ENCODE results near the gene ERMP1.

The ERMP1 gene

DNA sequence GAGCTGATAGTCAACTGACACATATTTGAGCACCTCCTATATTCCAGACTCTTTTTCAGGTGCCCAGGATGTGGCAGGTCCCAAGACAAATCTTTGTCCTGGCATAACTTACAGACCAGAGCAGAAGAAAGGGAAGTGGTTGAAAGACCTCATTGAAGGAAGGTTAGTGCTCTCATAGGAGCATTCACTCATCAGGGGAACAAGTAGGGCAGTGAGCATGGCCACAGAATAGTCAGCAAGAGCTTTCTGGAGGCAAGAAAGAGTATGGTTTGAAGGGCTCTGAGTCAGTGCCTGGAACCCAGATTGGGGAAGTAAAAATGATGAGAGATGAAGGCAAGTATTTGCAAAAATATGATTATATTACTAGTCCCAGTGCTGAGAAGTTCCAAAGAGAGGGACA, 25.0 kb upstream of the ERMP1 start:
- DNase-seq (ENCODE audit: extremely low read depth in 1 of 2, low read depth in 1 of 2): no peak

DNA sequence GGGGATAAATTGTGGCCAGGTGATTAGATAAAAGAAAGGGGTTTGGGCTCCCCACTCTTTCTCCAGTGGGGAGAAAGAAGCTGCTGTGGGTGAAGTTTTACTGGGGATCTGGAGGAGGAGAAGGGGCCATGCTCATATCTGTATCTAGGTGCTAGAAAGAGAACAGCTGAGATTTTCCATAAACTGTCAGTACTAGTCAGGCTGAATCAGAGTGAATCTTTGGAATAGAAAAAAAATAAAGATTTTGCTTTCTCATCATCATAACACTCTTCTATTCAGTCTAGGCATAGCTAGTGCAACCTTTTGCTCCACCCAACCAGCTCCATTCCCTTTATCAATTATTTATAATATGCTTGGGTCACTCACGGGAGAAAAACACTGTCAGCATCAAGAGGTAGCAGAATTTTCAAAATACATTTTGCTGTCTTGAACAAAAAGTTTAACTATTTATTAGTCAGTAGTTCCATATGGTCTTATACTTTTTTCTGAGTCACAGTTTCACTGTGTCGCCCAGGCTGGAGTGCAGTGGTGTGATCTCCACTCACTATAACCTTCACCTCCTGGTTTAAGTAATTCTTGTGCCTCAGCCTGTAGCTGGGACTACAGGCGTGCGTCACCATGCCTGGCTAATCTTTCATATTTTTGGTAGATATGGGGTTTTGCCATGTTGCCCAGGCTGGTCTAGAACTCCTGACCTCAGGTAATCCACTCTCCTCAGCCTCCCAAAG, 21.3 kb upstream of the ERMP1 start:
- DNase-seq (ENCODE audit: extremely low read depth in 1 of 2, low read depth in 1 of 2): no peak

DNA sequence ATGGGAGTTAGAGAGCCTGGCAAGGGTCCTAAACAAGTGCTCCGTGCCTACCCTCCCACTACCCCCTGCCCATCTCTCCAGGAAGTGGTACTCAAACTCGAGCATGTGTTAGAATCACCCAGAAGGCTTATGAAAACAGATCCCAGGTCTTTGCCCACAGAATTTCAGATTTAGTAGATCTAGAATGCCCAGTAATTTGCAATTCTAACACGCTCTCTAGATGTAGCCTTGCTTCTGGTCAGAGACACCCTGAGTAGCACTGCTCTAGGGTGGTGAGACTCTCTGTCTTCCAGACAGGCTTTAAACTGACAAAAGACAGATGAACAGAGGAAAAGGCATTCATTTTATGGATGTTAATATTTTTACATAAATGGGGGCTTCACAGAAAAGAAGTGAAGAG, 20.7 kb upstream of the ERMP1 start:
- DNase-seq (ENCODE audit: extremely low read depth in 1 of 2, low read depth in 1 of 2): no peak

DNA sequence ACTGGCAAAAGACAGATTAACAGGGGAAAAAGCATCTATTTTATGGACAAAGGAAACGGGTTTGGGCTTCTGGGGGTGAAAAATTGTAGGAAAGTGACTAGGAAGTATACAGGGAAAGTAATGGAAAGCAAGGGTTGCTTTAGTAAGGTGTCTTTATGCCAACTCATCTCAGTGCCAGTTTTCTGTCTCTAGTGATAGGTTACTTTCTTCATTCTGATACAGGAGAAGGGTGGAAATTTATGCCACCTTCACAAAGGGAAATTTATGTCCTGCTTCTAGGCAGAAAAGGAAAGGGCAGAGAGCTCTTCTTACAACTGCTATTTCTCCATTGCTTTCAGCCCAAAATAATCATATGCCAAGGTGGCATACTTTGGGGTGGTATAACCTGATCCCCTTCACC, 20.1 kb upstream of the ERMP1 start:
- no peak for DNase-seq (ENCODE audit: extremely low read depth in 1 of 2, low read depth in 1 of 2)

DNA sequence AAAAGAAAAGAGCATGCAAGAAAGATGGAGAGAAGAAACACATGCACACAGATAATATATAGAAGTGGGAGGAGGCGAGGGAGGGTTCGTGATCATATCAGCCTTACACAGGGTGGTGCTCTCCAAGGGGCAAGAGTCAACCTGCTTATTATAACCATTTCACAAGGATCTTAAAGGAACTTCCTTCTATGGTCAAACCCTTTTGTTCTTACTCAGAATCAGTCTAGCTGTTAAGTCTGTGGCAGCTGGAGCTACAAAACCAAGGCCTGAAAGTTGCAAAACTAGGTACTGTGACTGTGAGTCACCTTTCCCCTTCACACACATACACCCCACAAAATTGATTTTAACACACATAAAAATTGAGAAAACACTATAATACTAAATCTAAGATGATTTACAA, 18.5 kb upstream of the ERMP1 start:
- DNase-seq (ENCODE audit: extremely low read depth in 1 of 2, low read depth in 1 of 2): no peak

DNA sequence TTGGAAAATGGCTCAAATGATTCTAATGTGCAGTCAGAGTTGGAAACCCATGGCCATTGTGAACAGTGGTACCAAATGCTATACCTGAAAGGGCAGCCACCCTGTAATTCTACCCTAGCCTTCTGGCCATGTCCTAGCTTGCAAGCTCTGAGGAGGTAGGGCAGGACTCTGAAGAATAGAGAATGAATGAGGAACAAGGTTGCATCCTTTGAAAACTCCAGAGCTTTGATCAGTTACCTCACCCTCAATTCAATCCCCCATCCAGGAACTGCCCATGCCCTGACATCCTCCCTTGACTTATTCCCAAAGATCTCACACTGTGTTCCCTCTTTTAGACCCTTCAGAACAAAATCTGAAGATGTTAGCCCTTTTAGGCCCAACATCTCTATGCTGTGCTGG, 17.8 kb upstream of the ERMP1 start:
- no peak for DNase-seq (ENCODE audit: extremely low read depth in 1 of 2, low read depth in 1 of 2)

DNA sequence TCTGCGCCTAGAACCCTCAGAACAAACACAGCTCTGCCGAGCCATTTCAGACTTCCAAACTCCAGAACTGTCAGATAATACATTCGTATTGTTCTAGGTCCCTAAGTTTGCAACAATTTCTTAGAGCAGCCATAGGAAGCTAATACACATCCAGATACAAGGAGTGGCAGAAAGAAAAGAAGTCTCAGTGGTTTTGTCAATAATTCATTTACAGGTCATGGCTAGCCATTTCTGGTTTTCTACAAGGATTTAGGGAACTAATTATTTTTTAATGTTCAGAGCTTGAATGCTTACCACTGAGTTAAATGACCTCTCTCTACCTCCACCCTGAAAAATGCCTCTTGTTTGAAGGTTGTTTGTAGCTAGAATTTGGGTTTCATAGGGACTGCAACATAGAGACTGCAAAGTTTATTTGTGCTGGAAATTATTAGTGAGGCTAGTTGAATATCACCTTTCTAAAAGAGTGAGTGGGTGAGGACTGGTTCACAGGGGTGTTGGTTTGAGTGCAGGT, 15.5 kb upstream of the ERMP1 start:
- DNase-seq (ENCODE audit: extremely low read depth in 1 of 2, low read depth in 1 of 2): no peak

DNA sequence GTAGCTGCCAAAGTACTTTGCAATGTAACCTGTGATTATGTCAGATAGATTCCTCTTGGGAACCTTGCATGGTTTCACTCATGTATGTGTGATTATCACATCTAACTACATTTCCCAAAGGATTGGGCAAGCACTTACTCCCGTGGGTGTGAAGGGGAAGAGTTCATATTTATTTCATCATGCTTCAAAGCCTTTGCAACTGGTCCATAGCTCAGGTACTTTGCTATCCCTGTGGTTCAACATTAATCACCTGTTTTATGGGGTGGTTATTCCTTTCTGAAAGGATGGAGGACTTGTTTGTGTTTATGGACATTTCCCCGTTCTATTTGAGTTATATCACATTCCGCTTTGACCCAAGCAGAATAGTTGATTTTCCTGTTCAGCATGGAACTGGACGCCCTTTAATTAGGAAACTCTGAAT, 13.6 kb upstream of the ERMP1 start:
- no peak for DNase-seq (ENCODE audit: extremely low read depth in 1 of 2, low read depth in 1 of 2)

DNA sequence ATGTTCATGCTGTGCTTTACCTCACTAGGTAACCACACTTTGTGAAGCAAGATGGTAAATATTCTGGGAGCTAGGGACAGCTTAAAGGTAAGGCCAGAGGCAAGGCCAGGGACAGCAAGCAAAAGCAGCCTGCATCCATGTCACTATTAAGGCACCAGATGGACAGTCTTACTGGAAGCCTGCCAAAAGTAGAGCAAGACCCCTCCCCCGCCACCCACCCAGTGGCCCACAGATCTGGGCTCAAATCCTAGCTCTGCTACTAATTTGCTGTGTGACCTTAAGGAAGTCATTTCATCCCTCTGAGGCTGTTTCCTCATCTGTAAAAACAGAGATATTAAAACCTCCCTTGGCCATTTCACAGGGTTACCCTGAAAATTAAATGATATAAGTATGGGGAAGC, 13.2 kb upstream of the ERMP1 start:
- DNase-seq (ENCODE audit: extremely low read depth in 1 of 2, low read depth in 1 of 2): no peak

DNA sequence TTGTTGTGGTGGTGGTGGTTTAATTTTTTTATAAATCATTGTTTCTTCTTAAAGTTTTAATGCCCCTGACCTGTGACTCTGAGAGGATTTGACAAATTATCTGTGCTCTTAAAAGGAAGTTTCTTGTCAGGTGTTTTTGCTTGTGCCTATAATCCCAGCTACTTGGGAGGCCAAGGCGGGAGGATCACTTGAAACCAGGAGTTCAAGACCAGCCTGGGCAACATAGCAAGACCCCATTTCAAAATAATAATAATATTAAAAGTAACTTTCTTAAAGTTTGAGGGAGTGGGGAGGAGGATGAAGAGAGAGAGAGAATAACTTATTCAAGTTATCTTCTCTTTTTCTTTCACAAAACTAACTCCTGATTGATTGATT, 12.2 kb upstream of the ERMP1 start:
- no peak for DNase-seq (ENCODE audit: extremely low read depth in 1 of 2, low read depth in 1 of 2)

DNA sequence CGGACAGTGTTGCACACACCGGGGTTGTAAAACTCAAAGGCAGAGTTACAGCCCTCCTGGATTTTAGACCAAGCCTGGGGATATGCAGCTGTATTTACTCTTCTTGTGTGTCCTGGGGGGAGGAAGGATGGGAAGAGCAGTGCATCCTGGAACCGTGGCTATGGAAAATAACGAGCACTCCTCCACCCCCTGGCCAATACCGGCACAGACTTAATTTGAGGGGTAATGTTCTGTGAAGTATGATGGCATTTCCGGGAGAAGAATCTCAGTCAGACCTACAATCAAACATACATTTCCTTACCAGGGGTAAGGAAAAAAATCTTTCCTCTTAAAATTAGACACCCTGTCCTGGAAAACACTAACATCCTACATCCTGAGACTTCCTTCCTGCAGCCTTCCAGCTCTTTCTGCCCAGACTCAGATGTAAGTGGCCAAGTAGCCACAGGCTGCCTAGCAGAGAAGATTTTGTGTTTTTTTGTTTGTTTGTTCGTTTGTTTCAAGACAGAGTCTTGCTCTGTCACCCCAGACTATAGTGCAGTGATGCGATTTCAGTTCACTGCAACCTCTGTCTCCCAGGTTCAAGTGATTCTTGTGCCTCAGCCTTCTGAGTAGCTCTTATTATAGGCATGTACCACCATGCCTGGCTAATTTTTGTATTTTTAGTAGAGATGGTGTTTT, 11.0 kb upstream of the ERMP1 start:
- DNase-seq (ENCODE audit: extremely low read depth in 1 of 2, low read depth in 1 of 2): no peak

DNA sequence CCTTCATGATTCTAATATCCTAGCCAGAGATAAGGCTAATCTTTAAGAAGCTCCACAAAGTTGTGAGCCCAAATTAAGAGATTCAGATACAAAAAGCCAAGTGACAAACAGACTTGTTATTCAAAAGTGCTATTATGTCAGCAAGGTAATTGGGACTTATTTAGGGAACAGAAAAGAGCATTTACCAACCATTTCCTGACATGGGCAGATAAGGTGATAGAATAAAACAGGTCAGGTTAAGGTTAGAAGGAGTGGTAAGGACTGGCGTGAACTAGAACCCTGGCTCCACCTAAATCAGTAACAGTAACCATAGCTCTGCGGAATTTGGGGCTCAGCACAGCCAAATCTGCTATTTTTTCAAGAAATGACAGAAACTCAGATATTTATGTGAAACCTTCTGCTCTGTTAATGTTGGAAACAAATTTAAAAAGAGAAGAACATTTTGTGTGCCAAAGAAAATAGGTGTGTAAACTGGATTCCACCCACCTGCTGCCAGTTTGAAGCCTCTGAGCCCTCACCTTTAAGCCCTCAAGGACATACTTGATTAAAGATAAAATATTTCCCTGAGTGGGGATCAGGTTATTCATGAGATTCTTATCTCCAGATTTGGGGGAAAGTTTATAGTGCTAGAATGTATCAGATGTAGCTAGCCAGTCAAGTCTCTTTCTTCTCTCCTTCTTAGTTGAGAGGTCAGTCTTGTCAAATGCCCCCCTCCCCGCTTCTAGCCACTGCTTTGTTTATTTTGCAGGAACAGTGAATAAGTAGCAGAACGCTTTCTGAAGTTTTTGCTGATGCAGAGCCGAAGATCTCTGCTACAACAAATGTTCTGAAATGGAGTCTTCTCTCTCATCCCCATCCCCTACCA, 10.2 kb upstream of the ERMP1 start:
- DNase-seq (ENCODE audit: extremely low read depth in 1 of 2, low read depth in 1 of 2): no peak

DNA sequence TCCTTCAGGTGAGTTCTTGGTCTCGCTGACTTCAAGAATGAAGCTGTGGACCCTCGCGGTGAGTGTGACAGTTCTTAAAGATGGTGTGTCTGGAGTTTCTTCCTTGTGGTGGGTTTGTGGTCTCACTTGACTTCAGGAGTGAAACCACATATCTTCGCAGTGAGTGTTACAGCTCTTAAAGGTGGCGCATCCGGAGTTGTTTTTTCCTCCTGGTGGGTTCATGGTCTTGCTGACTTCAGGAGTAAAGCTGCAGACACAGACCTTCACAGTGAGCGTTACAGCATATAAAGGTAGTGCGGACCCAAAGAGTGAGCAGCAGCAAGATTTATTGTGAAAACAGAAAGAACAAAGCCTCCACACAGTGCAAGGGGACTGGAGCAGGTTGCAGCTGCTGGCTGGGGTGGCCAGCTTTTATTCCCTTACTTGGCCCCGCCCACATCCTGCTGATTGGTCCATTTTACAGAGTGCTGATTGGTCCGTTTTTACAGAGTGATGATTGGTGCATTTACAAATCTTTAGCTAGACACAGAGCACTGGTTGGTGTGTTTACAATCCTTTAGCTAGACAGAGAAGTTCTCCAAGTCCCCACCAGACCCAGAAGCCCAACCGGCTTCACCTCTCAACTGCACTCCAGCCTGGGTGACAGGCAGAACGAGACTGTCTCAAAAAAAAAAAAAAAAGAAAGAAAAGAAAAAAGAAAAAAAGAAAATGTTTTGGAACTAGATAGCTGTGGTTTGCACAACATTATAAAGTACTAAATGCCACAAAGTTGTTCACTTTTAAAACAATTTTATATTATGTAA, 9.1 kb upstream of the ERMP1 start:
- DNase-seq (ENCODE audit: extremely low read depth in 1 of 2, low read depth in 1 of 2): peak; percentile 18 to 31

DNA sequence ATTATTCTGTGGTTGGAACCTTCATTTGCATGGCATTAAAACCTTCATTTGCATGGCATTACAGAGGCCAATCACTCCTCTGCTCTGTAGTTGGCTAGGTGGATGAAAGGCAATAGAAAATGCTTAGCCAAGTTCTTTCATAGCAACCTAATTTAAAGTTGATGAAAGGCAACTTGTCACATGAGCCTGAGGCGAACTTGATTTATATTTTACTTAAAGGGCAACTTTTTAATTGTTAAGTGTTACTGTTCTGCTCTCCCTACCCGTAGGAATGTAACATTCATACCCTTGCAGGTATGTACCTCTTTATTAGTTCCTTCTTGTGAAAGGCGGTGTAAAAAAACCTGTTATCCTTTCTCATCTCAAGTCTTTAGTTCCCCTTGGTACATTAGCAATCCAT, 7.9 kb upstream of the ERMP1 start:
- DNase-seq (ENCODE audit: extremely low read depth in 1 of 2, low read depth in 1 of 2): no peak

DNA sequence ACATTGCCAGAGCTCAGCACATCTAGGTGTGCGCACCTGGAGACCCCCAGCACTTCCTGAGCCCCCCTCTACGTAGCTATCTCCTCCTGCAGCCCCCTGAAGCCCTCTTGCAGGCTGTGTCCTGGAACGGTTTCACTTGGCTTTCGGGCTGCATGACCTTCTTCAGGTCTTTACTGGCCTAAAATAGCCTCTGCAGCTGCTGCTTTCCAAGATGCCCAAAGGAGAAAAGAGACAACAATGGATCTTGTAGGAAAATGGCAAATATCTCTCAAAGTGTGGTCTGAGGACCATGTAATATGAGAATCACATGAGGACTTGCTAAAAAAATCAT, 6.6 kb upstream of the ERMP1 start:
- DNase-seq (ENCODE audit: extremely low read depth in 1 of 2, low read depth in 1 of 2): no peak

DNA sequence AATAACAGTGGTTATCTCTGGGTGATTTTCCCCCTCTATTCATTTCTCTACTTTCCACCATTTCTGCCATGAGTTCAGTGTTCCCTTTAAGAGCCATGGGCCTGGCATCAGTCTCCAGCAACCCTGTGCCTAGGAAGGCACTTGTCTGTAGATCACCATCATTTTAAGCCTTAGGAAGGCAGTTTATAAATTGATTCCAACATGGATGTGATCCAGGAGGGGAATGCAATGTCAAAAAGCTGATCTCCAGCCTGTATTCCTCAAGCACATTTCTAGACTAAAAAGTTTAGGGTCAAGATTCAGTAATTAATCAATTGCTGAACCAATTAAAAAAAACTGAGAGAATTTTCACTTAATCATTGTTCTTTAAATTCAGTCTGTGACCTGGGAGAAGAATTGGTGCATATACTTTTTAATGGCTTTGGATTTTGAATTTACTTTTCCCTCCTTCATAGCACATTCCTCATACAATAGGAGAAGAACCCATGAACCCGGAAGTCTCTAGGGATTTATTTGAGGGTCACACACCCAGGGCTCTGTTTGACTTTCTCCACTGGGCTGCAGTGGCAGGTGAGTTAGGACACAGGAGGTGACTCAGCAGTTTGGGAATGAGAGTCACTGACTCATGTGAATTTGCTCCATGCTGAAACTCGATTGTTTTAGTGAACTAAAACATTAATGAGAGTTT, 6.1 kb upstream of the ERMP1 start:
- DNase-seq (ENCODE audit: extremely low read depth in 1 of 2, low read depth in 1 of 2): no peak

DNA sequence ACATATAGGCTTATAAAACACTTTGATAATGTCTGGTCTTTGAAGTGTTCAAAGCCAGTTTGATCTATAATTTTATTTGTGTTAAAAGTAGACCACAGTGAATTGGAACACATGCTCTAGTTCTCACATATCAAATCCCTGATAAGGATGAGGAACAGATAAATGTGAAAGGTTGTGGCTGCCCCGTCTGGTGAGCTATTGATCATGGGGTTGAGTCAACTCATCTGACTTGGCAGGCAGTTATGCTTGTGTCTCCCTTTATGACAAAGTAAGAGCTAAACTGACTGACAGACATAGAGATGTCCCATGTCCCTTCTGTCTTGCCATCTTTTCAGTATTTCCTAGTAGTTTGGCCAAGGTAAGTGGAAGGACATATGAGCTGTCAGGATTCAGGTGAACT, 2.9 kb upstream of the ERMP1 start:
- DNase-seq (ENCODE audit: extremely low read depth in 1 of 2, low read depth in 1 of 2): no peak

DNA sequence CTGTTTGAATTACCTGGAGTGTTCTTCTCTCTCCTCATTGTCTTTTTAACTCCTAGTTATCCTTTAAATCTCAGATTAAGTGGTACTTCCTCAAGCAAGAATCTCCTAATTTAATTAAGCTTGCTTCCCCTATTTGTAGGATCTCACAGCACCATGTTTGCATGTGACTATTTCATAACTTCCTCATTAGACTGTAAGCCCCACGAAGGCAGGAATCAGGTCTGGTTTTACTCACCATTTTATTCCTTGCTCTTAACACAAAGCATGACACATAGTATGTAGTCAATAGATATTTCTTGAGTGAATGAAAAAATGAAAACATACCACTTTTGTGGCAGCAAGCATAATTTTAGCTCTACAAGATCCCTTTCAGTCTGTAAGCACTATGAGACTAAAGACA, 1.3 kb upstream of the ERMP1 start:
- DNase-seq (ENCODE audit: extremely low read depth in 1 of 2, low read depth in 1 of 2): no peak

DNA sequence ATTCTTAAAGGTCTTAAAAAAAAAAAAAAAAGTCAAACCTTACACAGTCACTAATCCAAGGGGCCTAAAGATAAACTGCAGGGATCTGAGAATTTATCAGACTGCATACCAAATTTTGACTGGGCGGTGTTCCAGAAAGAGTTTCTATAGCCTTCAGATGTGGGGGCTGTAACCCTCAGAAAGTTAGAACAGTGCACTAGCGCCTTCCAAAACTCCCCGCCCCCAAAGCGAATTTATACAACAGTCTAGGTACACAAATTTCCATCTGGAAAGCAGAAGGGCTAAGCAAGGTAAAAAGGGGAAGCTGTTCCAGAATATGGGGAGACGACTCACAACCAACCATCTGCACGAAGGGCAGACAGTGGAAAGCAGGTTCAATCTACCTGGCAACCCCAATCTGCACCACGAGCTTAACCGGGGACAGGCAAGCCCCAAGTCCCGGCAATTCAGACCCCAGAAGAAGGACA, 813 bp downstream of the ERMP1 start:
- no peak for DNase-seq (ENCODE audit: extremely low read depth in 1 of 2, low read depth in 1 of 2)

DNA sequence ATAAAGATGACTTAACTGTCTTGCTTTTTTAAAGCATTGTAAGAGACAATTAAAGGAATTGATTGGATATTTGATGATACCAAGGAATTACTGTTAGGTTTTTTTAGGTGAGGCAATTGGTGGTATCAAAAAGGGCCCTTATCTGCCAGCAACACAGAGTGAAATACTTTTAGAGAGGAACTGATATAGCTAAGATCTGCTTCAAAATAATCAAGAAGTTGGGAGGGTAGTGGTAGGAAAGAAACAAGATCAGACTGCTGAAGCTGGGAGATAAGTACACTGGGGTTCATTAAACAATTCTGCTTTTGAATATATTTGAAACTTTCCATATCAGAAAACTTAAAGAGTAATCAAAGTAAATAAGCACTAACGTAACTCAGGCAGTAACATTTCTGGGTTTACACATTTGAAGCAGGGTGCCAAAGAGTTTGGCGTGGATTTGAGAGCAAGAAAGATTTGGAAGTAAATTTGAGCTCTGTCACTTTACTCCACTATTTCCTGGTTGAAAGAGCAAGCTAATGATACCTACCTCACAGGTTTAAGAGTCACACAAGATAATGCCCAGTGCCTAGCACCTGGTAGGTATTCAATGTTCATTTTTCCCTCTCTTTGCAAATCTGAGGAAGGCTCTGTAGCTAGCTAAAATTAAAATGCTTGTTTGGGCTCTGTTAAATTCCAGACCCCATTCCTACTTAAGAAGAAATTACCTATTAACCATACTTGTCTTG, 6.9 kb downstream of the ERMP1 start:
- DNase-seq (ENCODE audit: extremely low read depth in 1 of 2, low read depth in 1 of 2): no peak

Data from activated CD8-positive, alpha-beta memory T cell treated with anti-CD3 and anti-CD28 coated beads for 1 hour (primary cell).